Caco-2 (cell line): Measurements from ENCODE around the gene MPPED2. TPM values are rescaled to one million over a fixed set of nuclear protein-coding genes. Genes with fewer than 3 reads are reported as not detected.
"Not testable (repeated sequence)": the region's sequence is repeated elsewhere in the genome, so short reads cannot be mapped to it uniquely, and the experiment has no call there.

Source experiments
- BruUV-seq: library from RNA; stranded (reverse); fragments of 400-500 nt; replicated peaks from 2 replicates; lab custom pipeline; 2021; lab: Mats Ljungman, UMichigan
- CTCF ChIA-PET: fragments of 300-600 bp; sonication (Branson Sonifier 250); formaldehyde crosslinking; loops from one replicate; lab custom pipeline; 2022; ENCODE audit warnings: antibody characterized with exemption; lab: Charles Lee
- POLR2A ChIA-PET: fragments of 300-600 bp; sonication (Branson Sonifier 250); formaldehyde crosslinking; loops from one replicate; lab custom pipeline; 2022; ENCODE audit warnings: antibody characterized with exemption; lab: Charles Lee
- DNase-seq, 2 experiments: peaks; one replicate each; pipeline versions ENCODE4 v3.0.0 to v3.0.0-alpha.2; 2020 to 2022
- H3K27me3 ChIP-seq: replicated peaks from 2 replicates; pipeline ENCODE4 v1.6.0; 2011; ENCODE audit warnings: low read length; ENCODE audit not compliant: control insufficient read depth, insufficient read depth
- H3K36me3 ChIP-seq: 2 replicates; pipeline ENCODE4 v1.5.1; 2011; ENCODE audit warnings: low read length; ENCODE audit not compliant: control insufficient read depth, insufficient read depth
- H3K4me1 ChIP-seq: fragments of 250-450 bp; sonication (Bioruptor Pico); 2 replicates; pipeline ENCODE4 v1.5.1; 2020; ENCODE audit warnings: mild to moderate bottlenecking
- H3K4me3 ChIP-seq: 2 replicates; pipeline ENCODE4 v1.5.1; 2011; ENCODE audit warnings: low read depth, mild to moderate bottlenecking, control low read depth, low read length
- H3K9me3 ChIP-seq: fragments of 250-450 bp; sonication (Bioruptor Pico); 2 replicates; pipeline ENCODE4 v1.5.1; 2020; ENCODE audit warnings: mild to moderate bottlenecking, moderate library complexity
- H3K27ac Mint-ChIP-seq: one replicate; pipeline ENCODE4 v1.8.0; 2022; ENCODE audit warnings: mixed read lengths; ENCODE audit not compliant: unreplicated experiment
- H3K27me3 Mint-ChIP-seq: one replicate; pipeline ENCODE4 v1.8.0; 2022; ENCODE audit warnings: mixed read lengths; ENCODE audit not compliant: insufficient read depth, unreplicated experiment
- H3K36me3 Mint-ChIP-seq: one replicate; pipeline ENCODE4 v1.8.0; 2022; ENCODE audit warnings: mild to moderate bottlenecking, mixed read lengths; ENCODE audit not compliant: insufficient read depth, unreplicated experiment
- H3K4me1 Mint-ChIP-seq: one replicate; pipeline ENCODE4 v1.8.0; 2022; ENCODE audit warnings: low read depth, mixed read lengths; ENCODE audit not compliant: unreplicated experiment
- H3K4me3 Mint-ChIP-seq: one replicate; pipeline ENCODE4 v1.8.0; 2022; ENCODE audit warnings: mild to moderate bottlenecking, moderate library complexity, mixed read lengths; ENCODE audit not compliant: unreplicated experiment
- H3K9me3 Mint-ChIP-seq: one replicate; pipeline ENCODE4 v1.8.0; 2022; ENCODE audit warnings: mixed read lengths; ENCODE audit not compliant: unreplicated experiment
- intact Hi-C: fragments of 100-400 bp; cut with micrococcal nuclease; formaldehyde crosslinking; loops from one replicate; pipeline ENCODE4 v1.10.0; 2022; ENCODE audit not compliant: unreplicated experiment
- total RNA-seq: library from RNA; stranded (reverse); gene quantifications from 2 replicates; pipeline ENCODE4 v1.2.3, GENCODE V29; 2022
- TF ChIP-seq, protein P1 (sequence below), 2 experiments: fragments of 200-600 bp in 1 of 2; IDR thresholded peaks; 1 replicate in 1 of 2; 2 replicates in 1 of 2; pipeline versions ENCODE4 v1.5.1 to v1.8.0; 2011 to 2022; ENCODE audit warnings: antibody characterized with exemption in 1 of 2, control low read depth in 1 of 2, inconsistent platforms in 1 of 2, low read depth in 1 of 2, low read length in 1 of 2, mild to moderate bottlenecking in 1 of 2, moderate library complexity in 1 of 2; ENCODE audit not compliant: insufficient read depth in 1 of 2, severe bottlenecking in 1 of 2, unreplicated experiment in 1 of 2

Gene MPPED2
- total RNA-seq, 1 experiment from 2014 or later = not detected

DNA sequence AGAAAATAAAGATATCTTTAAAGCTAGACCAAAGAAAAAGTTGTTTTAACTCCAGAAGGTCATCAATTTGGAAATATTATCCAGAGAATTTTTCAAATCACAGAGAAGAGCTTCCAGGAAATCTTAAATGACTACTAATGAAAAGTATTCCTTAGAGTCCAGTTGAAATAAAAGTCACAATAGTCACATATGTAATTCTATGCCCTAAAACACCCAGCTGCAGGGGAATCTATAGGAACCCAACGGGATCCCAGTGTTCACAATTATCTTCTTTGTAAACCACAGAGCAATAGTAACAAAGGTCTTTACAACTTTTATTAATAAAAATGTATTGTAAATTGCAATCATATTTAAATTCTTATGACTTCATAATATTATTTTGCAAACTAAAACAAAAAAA is 27.1 kb downstream of the MPPED2 start:
- Mint-ChIP-seq H3K27ac (no peak overlapping the region), H3K4me3 (no peak overlapping the region), H3K4me1 (no peaks in the 10 kb centered on the region), H3K9me3 (no peaks in the 10 kb centered on the region), H3K36me3 (no peaks in the 10 kb centered on the region), H3K27me3 (peaks cover 2% of the 10 kb centered on the region)
- POLR2A ChIA-PET = no interaction called here
- Histone ChIP-seq H3K9me3 (no peaks in the 10 kb centered on the region), H3K36me3 (no peaks in the 10 kb centered on the region), H3K4me3 (no peak overlapping the region), H3K4me1 (no peaks in the 10 kb centered on the region), H3K27me3 (no peaks in the 10 kb centered on the region)
- BruUV-seq = no TSS peak
- CTCF ChIA-PET = no interaction called here
- TF ChIP-seq, protein P1, sequence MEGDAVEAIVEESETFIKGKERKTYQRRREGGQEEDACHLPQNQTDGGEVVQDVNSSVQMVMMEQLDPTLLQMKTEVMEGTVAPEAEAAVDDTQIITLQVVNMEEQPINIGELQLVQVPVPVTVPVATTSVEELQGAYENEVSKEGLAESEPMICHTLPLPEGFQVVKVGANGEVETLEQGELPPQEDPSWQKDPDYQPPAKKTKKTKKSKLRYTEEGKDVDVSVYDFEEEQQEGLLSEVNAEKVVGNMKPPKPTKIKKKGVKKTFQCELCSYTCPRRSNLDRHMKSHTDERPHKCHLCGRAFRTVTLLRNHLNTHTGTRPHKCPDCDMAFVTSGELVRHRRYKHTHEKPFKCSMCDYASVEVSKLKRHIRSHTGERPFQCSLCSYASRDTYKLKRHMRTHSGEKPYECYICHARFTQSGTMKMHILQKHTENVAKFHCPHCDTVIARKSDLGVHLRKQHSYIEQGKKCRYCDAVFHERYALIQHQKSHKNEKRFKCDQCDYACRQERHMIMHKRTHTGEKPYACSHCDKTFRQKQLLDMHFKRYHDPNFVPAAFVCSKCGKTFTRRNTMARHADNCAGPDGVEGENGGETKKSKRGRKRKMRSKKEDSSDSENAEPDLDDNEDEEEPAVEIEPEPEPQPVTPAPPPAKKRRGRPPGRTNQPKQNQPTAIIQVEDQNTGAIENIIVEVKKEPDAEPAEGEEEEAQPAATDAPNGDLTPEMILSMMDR (IDR thresholded peaks at IDR 0.05; ENCODE audit: insufficient read depth in 1 of 2, low read depth in 1 of 2, low read length in 1 of 2, severe bottlenecking in 1 of 2, unreplicated experiment in 1 of 2) = no peak
- DNase-seq = no peak
- intact Hi-C loops = no loop called here

DNA sequence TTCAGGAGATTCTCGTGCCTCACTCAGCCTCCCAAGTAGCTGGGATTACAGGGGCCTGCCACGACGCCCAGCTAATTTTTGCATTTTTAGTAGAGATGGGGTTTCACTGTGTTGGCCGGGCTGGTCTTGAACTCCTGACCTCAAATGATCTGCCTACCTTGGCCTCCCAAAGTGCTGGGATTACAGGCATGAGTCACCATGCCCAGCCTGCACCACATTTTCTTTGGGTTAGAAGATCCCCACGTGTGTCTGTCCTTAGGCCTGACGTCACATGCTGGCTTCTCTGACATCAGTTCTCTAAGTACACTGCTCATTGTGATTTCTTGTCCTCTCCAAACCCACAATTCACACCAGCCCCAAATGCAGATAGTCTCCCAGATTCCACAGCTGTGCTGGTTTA is 31.6 kb downstream of the MPPED2 start:
- BruUV-seq, H3K36me3 Mint-ChIP-seq, H3K27me3 Mint-ChIP-seq, intact Hi-C loops, H3K4me3 Mint-ChIP-seq, CTCF ChIA-PET, DNase-seq, H3K4me1 ChIP-seq, H3K4me1 Mint-ChIP-seq, H3K27ac Mint-ChIP-seq, H3K36me3 ChIP-seq, H3K9me3 ChIP-seq, H3K4me3 ChIP-seq, H3K27me3 ChIP-seq, H3K9me3 Mint-ChIP-seq, POLR2A ChIA-PET: not testable (repeated sequence)

DNA sequence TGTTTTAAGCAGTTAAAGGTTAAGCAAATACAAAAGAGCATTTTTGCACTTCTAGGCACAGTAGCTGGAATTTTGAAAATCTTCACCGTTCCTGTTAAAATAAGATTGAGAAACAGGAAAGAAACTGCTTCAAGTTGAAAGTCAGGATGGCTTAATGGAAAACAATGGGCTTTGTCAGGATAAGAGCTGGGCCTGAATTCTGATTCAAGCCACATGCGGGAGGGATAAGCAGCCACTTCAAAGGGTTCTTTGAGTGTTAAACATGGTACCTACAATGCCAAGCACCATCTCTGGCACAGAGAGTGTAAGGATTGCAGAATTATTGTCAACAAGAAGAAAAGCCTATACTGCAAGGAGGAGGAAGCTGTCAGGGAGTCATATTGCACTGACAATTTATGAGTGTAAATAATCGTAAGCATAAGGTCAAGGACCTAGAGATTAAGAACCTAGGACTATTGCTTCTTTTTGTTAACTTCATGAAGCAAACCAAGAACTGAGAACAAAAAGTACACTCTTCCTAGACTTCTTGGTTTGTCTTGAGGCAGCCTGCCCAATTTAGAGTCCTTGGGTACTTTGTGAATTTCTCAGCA is 32.5 kb downstream of the MPPED2 start:
- POLR2A ChIA-PET = no interaction called here
- Mint-ChIP-seq H3K9me3 (no peaks in the 10 kb centered on the region), H3K27ac (no peak overlapping the region), H3K27me3 (peaks cover 5% of the 10 kb centered on the region), H3K4me3 (no peak overlapping the region), H3K4me1 (no peaks in the 10 kb centered on the region), H3K36me3 (no peaks in the 10 kb centered on the region)
- CTCF ChIA-PET = no interaction called here
- H3K27me3 ChIP-seq = no peaks in the 10 kb centered on the region; the same call in 1 of the 2 replicates
- H3K36me3 ChIP-seq = no peaks in the 10 kb centered on the region
- DNase-seq = no peak
- intact Hi-C loops = no loop called here
- no peak overlapping the region for H3K4me3 ChIP-seq
- TF ChIP-seq, protein P1 (IDR thresholded peaks at IDR 0.05; ENCODE audit: insufficient read depth in 1 of 2, low read depth in 1 of 2, low read length in 1 of 2, severe bottlenecking in 1 of 2, unreplicated experiment in 1 of 2) = no peak
- H3K4me1 ChIP-seq = no peaks in the 10 kb centered on the region
- no peaks in the 10 kb centered on the region for H3K9me3 ChIP-seq
- BruUV-seq = no TSS peak
